Lung (tissue), 12 donors: ENCODE measurements around the gene PHETA1. TPM values are rescaled to one million over a fixed set of nuclear protein-coding genes. Genes with fewer than 3 reads are reported as not detected.
A peak's percentile ranks its signal among the peaks of the same experiment; 100 is the strongest.

ENCODE experiments used
- ATAC-seq: fragments of 200-7000 bp; cut with Tn5 transposase; one replicate; pipeline ENCODE4 v1.9.1; 2020; ENCODE audit warnings: moderate number of reproducible peaks; ENCODE audit not compliant: insufficient read depth, low FRiP score
- DNase-seq, 3 donors: peaks; one replicate each; pipeline ENCODE4 v3.0.0-alpha.2; 2013 to 2017
- H3K27ac ChIP-seq, 2 donors: one replicate each; pipeline ENCODE4 v1.5.1; 2013; ENCODE audit warnings: mild to moderate bottlenecking in 2 of 2, moderate library complexity in 2 of 2, control low read depth in 1 of 2, inconsistent platforms in 1 of 2, low read depth in 1 of 2, low read length in 1 of 2
- H3K27me3 ChIP-seq, 3 donors: one replicate each; pipeline ENCODE4 v1.5.1; 2013; ENCODE audit warnings: low read length in 2 of 3; ENCODE audit not compliant: control insufficient read depth in 3 of 3, insufficient read depth in 3 of 3
- H3K36me3 ChIP-seq, 4 donors: one replicate each; pipeline ENCODE4 v1.5.1; 2013; ENCODE audit warnings: low read length in 4 of 4, mild to moderate bottlenecking in 1 of 4, moderate library complexity in 1 of 4; ENCODE audit not compliant: control insufficient read depth in 4 of 4, insufficient read depth in 4 of 4
- H3K4me1 ChIP-seq, 5 donors: one replicate each; pipeline ENCODE4 v1.5.1; 2013; ENCODE audit warnings: low read length in 5 of 5, mild to moderate bottlenecking in 2 of 5, moderate library complexity in 1 of 5; ENCODE audit not compliant: control insufficient read depth in 5 of 5, insufficient read depth in 5 of 5
- H3K4me3 ChIP-seq: one replicate; pipeline ENCODE4 v1.5.1; 2013; ENCODE audit warnings: mild to moderate bottlenecking, control low read depth, moderate library complexity
- H3K9ac ChIP-seq, 2 donors: one replicate each; pipeline ENCODE4 v1.5.1; 2013; ENCODE audit warnings: low read length in 2 of 2, control low read depth in 1 of 2; ENCODE audit not compliant: insufficient read depth in 1 of 2
- H3K9me3 ChIP-seq, 4 donors: one replicate each; pipeline ENCODE4 v1.5.1; 2013; ENCODE audit warnings: low read length in 3 of 4, mild to moderate bottlenecking in 1 of 4, moderate library complexity in 1 of 4; ENCODE audit not compliant: control insufficient read depth in 4 of 4, insufficient read depth in 3 of 4
- WGBS, 2 donors: extraction: QIAGEN DNeasy Blood & Tissue Kit; methylation state at CpG; one replicate each; pipeline ENCODE4 v1.1.7; 2013; 5-methylcytosine and 5-hydroxymethylcytosine counted together
- polyA plus RNA-seq, 2 donors: library from polyadenylated mRNA; stranded (reverse); fragments of 200-250 nt; gene quantifications; one replicate each; pipeline ENCODE4 v1.2.1, GENCODE V29; 2013
- total RNA-seq, 2 donors: library from RNA; depleted of rRNA in 1 of 2; stranded (reverse); fragments of >200 nt in 1 of 2; gene quantifications; one replicate each; pipeline ENCODE4 v1.2.1, GENCODE V29; 2014 to 2021
- TF ChIP-seq, protein P1 (sequence below): IDR thresholded peaks from 2 replicates; pipeline ENCODE4 v1.5.1; 2012; ENCODE audit warnings: mild to moderate bottlenecking; ENCODE audit errors: control extremely low read depth, extremely low read depth
- donor health status: control.
- donor health status: control.
- donor health status: Bipolar disorder and iron deficiency.
- donor health status: healthy.
- donor health status: DM: yes; HTN: yes; CAD: no.

Gene PHETA1
- total and polyA plus RNA-seq, 4 donors, result 3.1 to 15.4 (median 13.2) TPM

DNA sequence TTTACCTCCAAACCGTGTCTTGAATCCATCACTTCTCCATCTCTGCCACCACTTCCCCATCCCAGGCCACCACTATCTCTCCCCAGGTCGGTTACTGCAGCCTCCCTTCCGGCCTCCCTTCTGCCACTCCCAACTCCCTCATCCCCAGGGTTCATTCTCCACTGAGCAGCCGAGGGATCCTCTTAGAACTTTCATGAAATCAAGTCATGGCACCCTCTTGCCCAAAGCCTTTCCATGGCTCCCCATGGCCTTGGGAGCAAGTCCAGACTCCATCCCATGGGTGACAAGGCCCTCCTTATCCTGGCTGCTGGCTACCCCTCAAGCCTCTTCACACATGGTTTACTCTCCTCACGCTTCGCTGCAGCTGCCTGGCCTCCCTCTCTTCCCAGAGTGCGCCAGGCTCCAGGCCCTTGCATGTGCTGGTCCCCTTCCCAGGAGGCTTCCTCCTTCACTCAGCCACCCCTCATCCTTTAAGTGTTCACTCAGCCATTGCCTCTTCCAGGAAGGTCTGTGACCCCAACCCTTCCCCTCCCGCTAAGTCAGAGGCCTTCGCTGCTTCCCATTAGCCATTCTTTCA lies 18.9 kb upstream of the PHETA1 start:
- ATAC-seq (no peak), DNase-seq (no peak)
- Histone ChIP-seq H3K9ac (no peak overlapping the region), H3K4me1 (no peaks in the 10 kb centered on the region), H3K27me3 (no peaks in the 10 kb centered on the region), H3K36me3 (no peaks in the 10 kb centered on the region), H3K27ac (no peak overlapping the region), H3K4me3 (no peak overlapping the region), H3K9me3 (no peaks in the 10 kb centered on the region)
- 81 to 83% methylated on average over 9 of the region's 9 CpGs for WGBS, 2 donors
- TF ChIP-seq, protein P1, sequence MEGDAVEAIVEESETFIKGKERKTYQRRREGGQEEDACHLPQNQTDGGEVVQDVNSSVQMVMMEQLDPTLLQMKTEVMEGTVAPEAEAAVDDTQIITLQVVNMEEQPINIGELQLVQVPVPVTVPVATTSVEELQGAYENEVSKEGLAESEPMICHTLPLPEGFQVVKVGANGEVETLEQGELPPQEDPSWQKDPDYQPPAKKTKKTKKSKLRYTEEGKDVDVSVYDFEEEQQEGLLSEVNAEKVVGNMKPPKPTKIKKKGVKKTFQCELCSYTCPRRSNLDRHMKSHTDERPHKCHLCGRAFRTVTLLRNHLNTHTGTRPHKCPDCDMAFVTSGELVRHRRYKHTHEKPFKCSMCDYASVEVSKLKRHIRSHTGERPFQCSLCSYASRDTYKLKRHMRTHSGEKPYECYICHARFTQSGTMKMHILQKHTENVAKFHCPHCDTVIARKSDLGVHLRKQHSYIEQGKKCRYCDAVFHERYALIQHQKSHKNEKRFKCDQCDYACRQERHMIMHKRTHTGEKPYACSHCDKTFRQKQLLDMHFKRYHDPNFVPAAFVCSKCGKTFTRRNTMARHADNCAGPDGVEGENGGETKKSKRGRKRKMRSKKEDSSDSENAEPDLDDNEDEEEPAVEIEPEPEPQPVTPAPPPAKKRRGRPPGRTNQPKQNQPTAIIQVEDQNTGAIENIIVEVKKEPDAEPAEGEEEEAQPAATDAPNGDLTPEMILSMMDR, result no peak

DNA sequence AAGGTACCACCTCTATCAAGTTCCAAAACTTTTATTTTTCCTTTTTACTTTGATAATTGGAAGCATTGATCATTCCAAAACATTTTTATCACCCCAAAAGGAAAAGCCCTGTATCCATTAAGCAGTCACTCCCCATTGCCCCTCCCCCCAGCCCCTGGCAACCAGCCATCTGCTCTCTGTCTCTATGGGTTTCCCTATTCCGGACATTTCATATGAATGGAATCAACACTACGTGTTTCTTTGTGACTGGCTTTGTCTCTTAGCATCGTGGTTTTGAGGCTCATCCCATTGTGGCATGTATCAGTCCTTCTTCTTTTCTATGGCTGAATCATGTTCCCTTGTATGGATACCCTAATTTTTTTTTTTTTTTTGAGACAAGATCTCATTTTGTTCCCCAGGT lies 18.0 kb upstream of the PHETA1 start:
- no peaks in the 10 kb centered on the region for H3K36me3 ChIP-seq
- no peaks in the 10 kb centered on the region for H3K4me1 ChIP-seq
- ATAC-seq (no peak), DNase-seq (peak in 2 of 3 donors; percentile 29 to 30)
- H3K9me3 ChIP-seq, result no peaks in the 10 kb centered on the region
- no peak overlapping the region for H3K27ac ChIP-seq
- no peak overlapping the region for H3K9ac ChIP-seq
- H3K27me3 ChIP-seq, result no peaks in the 10 kb centered on the region
- TF ChIP-seq, protein P1, result no peak
- no peak overlapping the region for H3K4me3 ChIP-seq
- 26 to 43% methylated on average over 3 of the region's 3 CpGs for WGBS, 2 donors

DNA sequence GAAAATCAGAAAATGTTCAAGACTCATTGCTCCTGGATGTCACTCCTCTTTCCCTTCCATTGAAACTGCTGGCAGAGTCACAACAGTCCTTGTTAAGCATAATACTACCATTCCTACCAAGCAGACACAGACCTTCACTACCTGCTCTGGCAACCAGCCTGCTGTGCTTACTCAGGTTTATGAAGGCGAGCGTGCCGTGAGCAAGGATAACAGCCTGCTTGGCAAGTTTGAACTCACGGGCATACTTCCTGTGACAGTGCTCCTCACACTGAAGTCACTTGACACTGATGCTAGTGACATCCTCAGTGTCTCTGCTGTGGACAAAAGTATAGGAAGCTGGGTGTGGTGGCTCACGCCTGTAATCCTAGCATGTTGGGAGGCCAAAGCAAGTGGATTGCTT lies 15.7 kb upstream of the PHETA1 start:
- TF ChIP-seq, protein P1, result no peak
- no peaks in the 10 kb centered on the region for H3K4me1 ChIP-seq
- H3K27ac ChIP-seq, result no peak overlapping the region
- ATAC-seq (no peak), DNase-seq (no peak)
- no peaks in the 10 kb centered on the region for H3K36me3 ChIP-seq
- no peak overlapping the region for H3K9ac ChIP-seq
- H3K9me3 ChIP-seq, result no peaks in the 10 kb centered on the region
- WGBS, 2 donors, result 70 to 81% methylated on average over 5 of the region's 5 CpGs
- H3K4me3 ChIP-seq, result no peak overlapping the region
- no peaks in the 10 kb centered on the region for H3K27me3 ChIP-seq
